Caco-2 (cell line): ENCODE measurements around the gene CGRRF1. TPM values are rescaled to one million over a fixed set of nuclear protein-coding genes. Genes with fewer than 3 reads are reported as not detected.

Source experiments
- BruUV-seq: library from RNA; stranded (reverse); fragments of 400-500 nt; replicated peaks from 2 replicates; lab custom pipeline; 2021; lab: Mats Ljungman, UMichigan
- CTCF ChIA-PET: fragments of 300-600 bp; sonication (Branson Sonifier 250); formaldehyde crosslinking; loops from one replicate; lab custom pipeline; 2022; ENCODE audit warnings: antibody characterized with exemption; lab: Charles Lee
- POLR2A ChIA-PET: fragments of 300-600 bp; sonication (Branson Sonifier 250); formaldehyde crosslinking; loops from one replicate; lab custom pipeline; 2022; ENCODE audit warnings: antibody characterized with exemption; lab: Charles Lee
- DNase-seq, 2 experiments: peaks; one replicate each; pipeline versions ENCODE4 v3.0.0 to v3.0.0-alpha.2; 2020 to 2022
- H3K27me3 ChIP-seq: replicated peaks from 2 replicates; pipeline ENCODE4 v1.6.0; 2011; ENCODE audit warnings: low read length; ENCODE audit not compliant: control insufficient read depth, insufficient read depth
- H3K36me3 ChIP-seq: 2 replicates; pipeline ENCODE4 v1.5.1; 2011; ENCODE audit warnings: low read length; ENCODE audit not compliant: control insufficient read depth, insufficient read depth
- H3K4me1 ChIP-seq: fragments of 250-450 bp; sonication (Bioruptor Pico); 2 replicates; pipeline ENCODE4 v1.5.1; 2020; ENCODE audit warnings: mild to moderate bottlenecking
- H3K4me3 ChIP-seq: 2 replicates; pipeline ENCODE4 v1.5.1; 2011; ENCODE audit warnings: low read depth, mild to moderate bottlenecking, control low read depth, low read length
- H3K9me3 ChIP-seq: fragments of 250-450 bp; sonication (Bioruptor Pico); 2 replicates; pipeline ENCODE4 v1.5.1; 2020; ENCODE audit warnings: mild to moderate bottlenecking, moderate library complexity
- H3K27ac Mint-ChIP-seq: one replicate; pipeline ENCODE4 v1.8.0; 2022; ENCODE audit warnings: mixed read lengths; ENCODE audit not compliant: unreplicated experiment
- H3K27me3 Mint-ChIP-seq: one replicate; pipeline ENCODE4 v1.8.0; 2022; ENCODE audit warnings: mixed read lengths; ENCODE audit not compliant: insufficient read depth, unreplicated experiment
- H3K36me3 Mint-ChIP-seq: one replicate; pipeline ENCODE4 v1.8.0; 2022; ENCODE audit warnings: mild to moderate bottlenecking, mixed read lengths; ENCODE audit not compliant: insufficient read depth, unreplicated experiment
- H3K4me1 Mint-ChIP-seq: one replicate; pipeline ENCODE4 v1.8.0; 2022; ENCODE audit warnings: low read depth, mixed read lengths; ENCODE audit not compliant: unreplicated experiment
- H3K4me3 Mint-ChIP-seq: one replicate; pipeline ENCODE4 v1.8.0; 2022; ENCODE audit warnings: mild to moderate bottlenecking, moderate library complexity, mixed read lengths; ENCODE audit not compliant: unreplicated experiment
- H3K9me3 Mint-ChIP-seq: one replicate; pipeline ENCODE4 v1.8.0; 2022; ENCODE audit warnings: mixed read lengths; ENCODE audit not compliant: unreplicated experiment
- CTCF ChIP-seq, 2 experiments: fragments of 200-600 bp in 1 of 2; IDR thresholded peaks; 1 replicate in 1 of 2; 2 replicates in 1 of 2; pipeline versions ENCODE4 v1.5.1 to v1.8.0; 2011 to 2022; ENCODE audit warnings: antibody characterized with exemption in 1 of 2, control low read depth in 1 of 2, inconsistent platforms in 1 of 2, low read depth in 1 of 2, low read length in 1 of 2, mild to moderate bottlenecking in 1 of 2, moderate library complexity in 1 of 2; ENCODE audit not compliant: insufficient read depth in 1 of 2, severe bottlenecking in 1 of 2, unreplicated experiment in 1 of 2
- intact Hi-C: fragments of 100-400 bp; cut with micrococcal nuclease; formaldehyde crosslinking; loops from one replicate; pipeline ENCODE4 v1.10.0; 2022; ENCODE audit not compliant: unreplicated experiment
- total RNA-seq: library from RNA; stranded (reverse); gene quantifications from 2 replicates; pipeline ENCODE4 v1.2.3, GENCODE V29; 2022

Gene CGRRF1
- total RNA-seq, 1 experiment from 2014 or later = 12.3 TPM

DNA sequence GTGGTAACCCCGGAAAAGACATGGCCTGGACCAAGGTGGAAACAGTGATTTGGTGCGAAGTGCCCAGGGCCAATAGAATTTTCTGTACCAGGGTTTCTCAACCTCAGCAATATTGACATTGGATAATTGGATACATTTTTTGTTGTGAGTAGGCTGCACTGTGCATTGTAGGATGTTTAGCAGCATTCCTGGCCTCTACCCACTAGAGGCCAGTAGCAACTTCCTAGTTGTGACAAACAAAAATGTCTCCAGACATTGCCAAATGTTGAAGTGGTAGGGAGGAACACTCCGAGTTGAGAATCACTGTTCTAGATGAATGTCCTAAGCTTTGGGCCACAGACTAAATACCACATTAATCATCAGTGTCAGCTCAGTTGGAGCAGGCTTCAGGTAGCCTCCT, 6.2 kb upstream of the CGRRF1 start:
- Mint-ChIP-seq H3K36me3 (no peaks in the 10 kb centered on the region), H3K4me1 (peaks cover 2% of the 10 kb centered on the region), H3K9me3 (peaks cover 3% of the 10 kb centered on the region), H3K27me3 (peaks cover 2% of the 10 kb centered on the region), H3K4me3 (no peak overlapping the region), H3K27ac (no peak overlapping the region)
- no peak overlapping the region for H3K4me3 ChIP-seq
- DNase-seq = peak in 1 of 2 experiments; percentile 38
- intact Hi-C loops = no loop called here
- no peaks in the 10 kb centered on the region for H3K4me1 ChIP-seq
- H3K36me3 ChIP-seq = no peaks in the 10 kb centered on the region
- POLR2A ChIA-PET = no interaction called here
- no peaks in the 10 kb centered on the region for H3K27me3 ChIP-seq
- CTCF ChIA-PET = interaction anchor here (1.6 kb wide), 1 partner anchor 270 kb away, joined by 4 read pairs; no protein-coding TSS in a partner anchor
- no TSS peak for BruUV-seq
- peak; percentile 9 to 60 for TF ChIP-seq CTCF (IDR thresholded peaks at IDR 0.05; ENCODE audit: insufficient read depth in 1 of 2, low read depth in 1 of 2, low read length in 1 of 2, severe bottlenecking in 1 of 2, unreplicated experiment in 1 of 2)
- H3K9me3 ChIP-seq = no peaks in the 10 kb centered on the region

GRCh38 chr14:54512393-54512792, 2.7 kb downstream of the CGRRF1 start:
- H3K36me3 ChIP-seq = no peaks in the 10 kb centered on the region; the same call in 1 of the 2 replicates
- Mint-ChIP-seq H3K27me3 (no peaks in the 10 kb centered on the region), H3K4me3 (no peak overlapping the region), H3K4me1 (peaks cover 8% of the 10 kb centered on the region), H3K9me3 (peaks cover 18% of the 10 kb centered on the region), H3K27ac (no peak overlapping the region), H3K36me3 (no peaks in the 10 kb centered on the region)
- intact Hi-C loops = no loop called here
- CTCF ChIA-PET = no interaction called here
- H3K27me3 ChIP-seq = no peaks in the 10 kb centered on the region
- no peaks in the 10 kb centered on the region for H3K4me1 ChIP-seq
- no peak for DNase-seq
- no peak for TF ChIP-seq CTCF (IDR thresholded peaks at IDR 0.05; ENCODE audit: insufficient read depth in 1 of 2, low read depth in 1 of 2, low read length in 1 of 2, severe bottlenecking in 1 of 2, unreplicated experiment in 1 of 2)
- peaks cover 11% of the 10 kb centered on the region for H3K9me3 ChIP-seq
- POLR2A ChIA-PET = no interaction called here
- no TSS peak for BruUV-seq
- no peak overlapping the region for H3K4me3 ChIP-seq

DNA sequence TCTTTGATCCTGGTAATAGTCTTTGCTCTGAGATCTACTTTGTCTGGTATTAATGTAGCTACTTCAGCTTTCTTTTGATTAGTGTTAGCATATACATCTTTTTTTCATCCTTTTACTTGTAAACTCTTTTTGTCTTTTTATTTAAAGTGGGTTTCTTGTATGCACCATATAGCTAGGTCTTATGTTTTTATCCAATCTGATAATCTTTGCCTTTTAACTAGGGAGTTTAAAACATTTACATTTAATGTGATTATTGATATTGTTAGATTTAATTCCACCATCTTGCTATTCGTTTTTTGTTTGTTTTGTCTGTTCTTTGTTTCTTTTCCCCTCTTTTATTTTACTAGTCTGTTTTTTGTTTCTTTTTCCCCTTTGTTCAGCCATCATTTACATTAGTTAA, 6.0 kb downstream of the CGRRF1 start:
- Mint-ChIP-seq H3K36me3 (no peaks in the 10 kb centered on the region), H3K4me3 (no peak overlapping the region), H3K27me3 (no peaks in the 10 kb centered on the region), H3K4me1 (peaks cover 5% of the 10 kb centered on the region), H3K9me3 (peaks cover 18% of the 10 kb centered on the region), H3K27ac (no peak overlapping the region)
- Histone ChIP-seq H3K4me3 (no peak overlapping the region), H3K4me1 (no peaks in the 10 kb centered on the region), H3K9me3 (peaks cover 13% of the 10 kb centered on the region), H3K36me3 (no peaks in the 10 kb centered on the region; the same call in 1 of the 2 replicates), H3K27me3 (no peaks in the 10 kb centered on the region)
- POLR2A ChIA-PET = no interaction called here
- intact Hi-C loops = no loop called here
- TF ChIP-seq CTCF (IDR thresholded peaks at IDR 0.05; ENCODE audit: insufficient read depth in 1 of 2, low read depth in 1 of 2, low read length in 1 of 2, severe bottlenecking in 1 of 2, unreplicated experiment in 1 of 2) = no peak
- no TSS peak for BruUV-seq
- CTCF ChIA-PET = no interaction called here
- DNase-seq = no peak
